GM18499 (cell line): ENCODE data around the gene TENM3.

Experiments used
- ATAC-seq: cut with Tn5 transposase; IDR thresholded peaks from one replicate; pipeline ENCODE4 v1.9.1; 2021; ENCODE audit warnings: moderate number of reproducible peaks; ENCODE audit not compliant: insufficient read depth, unreplicated experiment

The TENM3 gene

DNA sequence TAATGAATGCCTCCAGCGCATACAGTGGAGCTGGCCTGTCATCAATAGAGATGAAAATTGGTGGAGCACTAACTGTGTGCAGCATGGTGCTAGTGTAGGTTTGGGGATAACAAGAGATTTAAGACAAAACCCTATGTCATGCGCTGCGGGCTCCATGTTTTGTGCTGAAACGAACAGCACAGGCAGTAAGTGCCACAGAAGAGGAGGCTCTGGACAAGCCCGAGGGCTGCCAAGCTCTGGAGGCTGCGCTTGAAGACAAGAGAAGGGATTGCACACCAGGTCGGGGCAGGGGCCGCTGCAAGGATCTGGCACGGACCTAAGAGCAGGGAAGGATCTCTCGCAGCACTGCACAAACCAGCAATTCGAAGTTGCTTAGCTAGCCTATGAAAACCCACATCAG is 35.5 kb downstream of the TENM3 start:
- ATAC-seq: no peak

- no peak for ATAC-seq
These were observed 37.4 kb downstream of the TENM3 start for GRCh38 chr4:182280436-182281111.

DNA sequence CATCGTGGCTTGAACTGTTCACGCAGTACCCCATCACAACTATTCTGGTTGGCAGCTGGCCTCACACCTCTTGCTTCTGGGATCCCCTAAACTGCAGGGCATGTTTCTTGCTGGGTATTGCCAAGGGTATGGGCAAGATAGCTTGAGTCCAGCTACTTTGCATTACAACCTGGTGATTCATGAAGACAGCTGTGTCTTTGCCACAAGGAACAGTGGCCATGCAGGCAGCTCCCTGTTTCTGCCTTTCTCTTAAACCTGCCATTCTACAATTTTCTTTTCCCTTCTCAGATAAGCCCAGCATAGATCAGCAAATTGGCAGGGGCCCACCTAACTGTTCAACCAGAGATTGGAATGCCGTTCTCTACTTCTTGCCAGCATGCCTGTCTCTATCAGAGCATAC is 42.8 kb downstream of the TENM3 start:
- ATAC-seq: no peak

DNA sequence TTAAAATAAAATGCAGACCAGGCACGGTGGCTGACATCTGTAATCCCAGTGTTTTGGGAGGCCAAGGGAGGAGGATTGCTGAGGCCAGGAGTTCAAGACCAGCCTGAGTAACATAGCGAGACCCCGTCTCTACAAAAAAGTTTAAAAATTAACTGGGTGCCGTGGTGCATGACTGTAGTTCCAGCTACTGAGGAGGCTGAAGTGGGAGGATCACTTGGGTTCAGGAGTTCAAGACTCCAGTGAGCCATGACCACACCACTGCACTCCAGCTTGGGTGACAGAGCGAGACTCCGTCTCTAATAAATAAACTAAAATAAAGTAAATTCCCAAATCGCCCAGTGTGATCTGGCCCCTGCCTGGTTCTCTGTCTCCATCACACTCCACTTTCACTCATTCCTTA is 43.7 kb downstream of the TENM3 start:
- ATAC-seq: no peak

DNA sequence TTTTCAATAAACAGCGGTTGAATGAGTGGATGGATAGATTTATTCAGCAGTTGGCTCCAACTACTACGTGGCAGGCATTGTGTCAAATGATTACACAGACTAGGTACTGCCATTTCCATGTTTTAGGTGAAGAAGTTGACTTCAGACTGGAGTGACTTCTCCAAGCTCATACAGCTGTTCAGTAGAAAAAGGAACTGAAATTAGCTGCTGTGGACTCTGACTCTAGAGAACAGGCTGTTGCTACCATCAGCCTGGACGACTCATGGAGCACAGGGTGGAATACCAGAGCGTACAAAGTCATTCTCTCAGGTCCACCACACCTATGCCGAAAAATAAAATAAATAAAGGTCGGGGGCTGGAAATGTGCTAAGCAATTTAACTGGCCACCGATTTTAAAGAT is 45.3 kb downstream of the TENM3 start:
- ATAC-seq: no peak

DNA sequence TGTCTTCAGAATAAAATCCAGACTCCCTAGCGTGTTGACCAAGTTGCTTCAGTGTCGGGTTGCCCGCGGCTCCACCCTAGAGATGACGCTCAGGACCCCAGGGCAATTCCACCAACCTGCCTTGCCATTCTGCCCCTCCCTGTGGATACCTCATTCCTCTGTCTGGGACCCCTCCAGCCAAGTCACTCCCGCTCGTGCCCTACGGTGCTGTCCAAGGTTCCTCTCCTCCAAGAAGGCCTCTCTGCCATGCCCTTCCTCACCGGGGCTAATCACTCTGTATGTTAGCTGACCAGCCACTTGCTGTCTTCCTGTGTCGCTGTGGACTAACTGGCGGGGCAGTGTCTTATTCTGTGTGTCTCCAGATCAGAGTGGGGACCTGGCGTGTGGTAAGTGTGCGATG is 46.6 kb downstream of the TENM3 start:
- ATAC-seq: no peak

- no peak for ATAC-seq
These were observed 48.0 kb downstream of the TENM3 start for GRCh38 chr4:182291175-182291574.

GRCh38 chr4:182291597-182292270 is 48.5 kb downstream of the TENM3 start:
- no peak for ATAC-seq

DNA sequence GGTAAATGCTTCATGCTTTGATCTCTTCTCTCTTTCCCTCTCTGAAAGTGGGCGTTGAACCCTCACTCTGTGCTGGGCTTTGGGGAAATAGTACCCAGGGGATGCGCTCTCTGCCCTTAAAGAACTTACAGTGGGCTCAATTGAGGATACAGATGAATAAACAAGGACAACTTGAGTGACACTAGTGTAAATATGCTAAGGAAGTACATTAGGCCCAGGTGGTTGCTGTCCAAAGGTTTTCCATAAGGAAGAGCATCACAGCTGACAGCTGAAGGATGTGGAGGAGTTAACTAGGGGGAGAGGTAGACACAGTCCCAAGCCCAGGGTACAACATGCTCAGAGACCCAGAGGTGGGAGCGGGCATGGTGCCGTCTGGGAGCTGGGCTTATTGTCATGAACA is 49.4 kb downstream of the TENM3 start:
- no peak for ATAC-seq

- ATAC-seq: no peak
These were observed 50.6 kb downstream of the TENM3 start for GRCh38 chr4:182293691-182294255.

GRCh38 chr4:182294451-182294850 is 51.2 kb downstream of the TENM3 start:
- no peak for ATAC-seq

DNA sequence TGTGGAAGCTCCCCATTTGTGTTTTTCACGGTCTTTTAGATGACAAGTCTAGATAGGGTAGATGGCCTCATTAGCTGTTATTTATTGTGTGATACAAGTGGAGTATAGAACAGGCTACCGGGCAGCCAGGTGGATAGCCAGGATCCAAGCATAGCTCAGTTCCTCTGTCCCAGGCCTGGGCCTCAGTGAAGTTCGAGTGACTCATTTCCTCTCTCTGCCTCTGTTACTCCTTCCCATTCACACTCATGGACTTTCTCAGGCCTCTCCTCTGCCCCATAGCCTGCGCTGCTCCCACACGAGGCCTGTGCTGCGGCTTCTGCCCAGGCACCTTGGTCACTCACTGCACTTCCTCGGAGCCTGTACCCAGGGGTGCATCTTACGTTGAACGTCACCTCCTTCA is 54.5 kb downstream of the TENM3 start:
- no peak for ATAC-seq

DNA sequence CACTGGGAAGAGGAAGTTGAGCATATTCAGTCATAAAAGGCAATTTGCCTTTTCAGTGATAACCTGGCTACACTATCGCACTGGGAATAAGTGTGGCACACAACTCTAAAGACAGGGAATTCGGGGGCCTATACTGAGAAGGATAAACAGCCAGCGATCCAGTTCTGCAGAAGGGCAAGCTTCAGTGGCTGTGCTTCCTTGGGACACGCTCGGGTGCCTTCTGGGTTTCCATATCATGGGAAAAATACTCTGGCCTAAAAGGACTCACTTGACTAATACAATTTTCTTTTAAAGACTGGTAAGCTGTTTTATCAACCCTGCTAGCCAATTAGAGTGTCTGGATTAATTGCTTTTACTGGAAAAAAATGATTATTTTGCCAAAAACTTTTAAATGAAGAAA is 58.5 kb downstream of the TENM3 start:
- no peak for ATAC-seq

DNA sequence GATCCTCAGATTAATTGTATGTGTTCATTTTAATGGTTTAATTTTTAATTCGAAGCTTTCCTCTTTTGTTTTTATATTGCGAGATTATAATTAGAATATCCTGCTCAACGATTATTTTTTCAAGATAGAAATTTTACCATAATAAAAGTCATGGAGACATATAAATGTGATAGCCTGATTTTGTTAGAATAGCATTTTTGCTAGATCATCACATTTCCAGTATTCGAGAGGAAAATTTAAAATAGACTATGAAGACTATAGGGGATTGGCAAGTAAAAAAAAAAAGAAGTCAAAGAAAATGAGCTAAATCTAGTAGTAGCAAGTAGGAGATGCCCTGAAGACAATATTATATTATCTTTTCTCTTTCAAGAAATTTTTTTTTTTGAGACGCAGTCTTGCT is 60.6 kb downstream of the TENM3 start:
- no peak for ATAC-seq

DNA sequence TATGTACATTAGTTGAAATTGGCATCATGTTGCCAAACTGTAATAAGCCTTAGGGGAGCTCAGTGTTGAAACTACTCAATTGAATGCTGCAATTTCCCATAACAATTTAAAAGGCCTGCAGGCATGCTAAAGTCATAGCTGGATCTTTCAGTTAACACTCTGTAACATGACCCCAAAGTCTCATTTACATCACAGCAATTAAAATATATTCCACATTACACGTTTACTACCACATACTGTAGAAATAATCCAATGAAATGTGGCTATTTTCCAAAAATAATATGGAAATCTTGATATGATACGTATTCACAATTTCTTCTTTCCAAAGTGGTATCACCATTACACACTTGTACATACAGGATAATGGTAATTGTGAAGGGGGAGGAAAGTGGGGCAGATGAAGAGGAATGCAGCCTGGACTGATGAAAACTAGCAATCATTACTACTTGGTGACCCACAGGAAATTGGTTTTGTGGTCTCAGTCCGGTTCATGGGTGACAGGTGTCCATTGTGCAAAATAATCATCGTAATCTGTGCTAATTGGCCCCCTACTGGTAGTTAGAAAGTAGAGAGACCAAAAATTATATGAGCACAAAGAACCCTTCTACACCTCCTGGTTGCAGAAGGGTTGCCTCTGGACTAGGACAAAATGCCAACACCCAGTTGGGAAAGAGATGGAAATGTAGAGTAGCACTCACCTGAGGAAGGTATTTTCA is 63.7 kb downstream of the TENM3 start:
- ATAC-seq: no peak

GRCh38 chr4:182307746-182308145 is 64.5 kb downstream of the TENM3 start:
- ATAC-seq: no peak

DNA sequence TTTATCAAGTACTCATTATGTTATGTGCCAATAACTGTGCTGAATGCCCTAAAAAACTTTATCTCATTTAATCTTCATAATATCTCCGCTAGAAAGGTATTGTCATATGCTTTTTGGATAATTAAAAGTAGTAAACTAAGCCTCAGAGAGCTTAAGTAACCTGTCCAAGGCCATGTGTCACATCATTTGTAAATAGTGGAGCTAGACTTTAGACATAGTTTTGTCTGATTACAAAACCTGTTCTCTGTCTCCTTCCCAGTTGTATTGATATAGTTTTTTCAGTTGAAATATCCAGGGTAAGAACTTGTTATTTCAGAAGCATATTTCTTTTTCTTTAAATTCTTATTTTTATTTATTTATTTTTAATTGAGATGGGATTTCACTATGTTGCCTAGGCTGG is 66.7 kb downstream of the TENM3 start:
- no peak for ATAC-seq

GRCh38 chr4:182310316-182310715 is 67.1 kb downstream of the TENM3 start:
- no peak for ATAC-seq

- ATAC-seq: no peak
These were observed 67.8 kb downstream of the TENM3 start for GRCh38 chr4:182310962-182311361.

GRCh38 chr4:182314537-182314936 is 71.3 kb downstream of the TENM3 start:
- no peak for ATAC-seq

DNA sequence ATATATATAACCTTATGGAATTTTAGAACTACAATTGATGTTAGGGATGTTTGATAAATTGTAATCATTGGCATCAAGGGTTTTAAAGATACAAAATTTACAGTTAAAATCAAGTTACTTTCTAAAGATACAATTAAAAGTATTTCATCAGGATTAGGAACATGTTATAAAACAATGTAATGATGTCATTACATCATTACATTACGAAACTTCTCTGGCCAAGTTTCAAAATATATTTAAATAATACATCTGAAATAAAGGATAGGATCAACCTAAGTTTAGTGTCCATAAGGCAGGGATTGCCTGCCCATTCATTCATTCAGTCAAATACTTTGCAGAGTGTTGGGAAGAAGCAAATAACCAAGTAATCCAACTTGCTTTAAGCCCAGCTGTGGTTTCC is 75.1 kb downstream of the TENM3 start:
- no peak for ATAC-seq
